Suprapubic skin (tissue), 4 donors: Measurements from ENCODE around the gene SLC25A19. TPM values are rescaled to one million over a fixed set of nuclear protein-coding genes. Genes with fewer than 3 reads are reported as not detected.

Experiments used
- DNase-seq, 2 donors: peaks; one replicate each; pipeline ENCODE4 v3.0.0-alpha.2; 2019; ENCODE audit warnings: low spot score in 2 of 2
- H3K27ac ChIP-seq: fragments of 200-600 bp; sonication (generic); one replicate; pipeline ENCODE4 v1.5.1; 2019
- H3K27me3 ChIP-seq: fragments of 200-600 bp; sonication (generic); one replicate; pipeline ENCODE4 v1.5.1; 2019
- H3K36me3 ChIP-seq: fragments of 200-600 bp; sonication (generic); one replicate; pipeline ENCODE4 v1.5.1; 2019
- H3K4me1 ChIP-seq: fragments of 200-600 bp; sonication (generic); one replicate; pipeline ENCODE4 v1.5.1; 2019
- H3K4me3 ChIP-seq: fragments of 200-600 bp; sonication (generic); one replicate; pipeline ENCODE4 v1.5.1; 2019; ENCODE audit warnings: mild to moderate bottlenecking
- H3K9me3 ChIP-seq: fragments of 200-600 bp; sonication (generic); one replicate; pipeline ENCODE4 v1.5.1; 2019
- EP300 ChIP-seq: sonication (generic); formaldehyde crosslinking; IDR thresholded peaks from one replicate; pipeline ENCODE4 v1.6.1; 2017; ENCODE audit warnings: antibody characterized with exemption
- POLR2A ChIP-seq, 2 donors: fragments of 450-650 bp; IDR thresholded peaks; one replicate each; pipeline ENCODE4 v1.6.1; 2017; ENCODE audit warnings: antibody characterized with exemption in 2 of 2, mild to moderate bottlenecking in 2 of 2, moderate library complexity in 2 of 2
- POLR2AphosphoS5 ChIP-seq, 3 donors: sonication (generic); formaldehyde crosslinking; IDR thresholded peaks; one replicate each; pipeline ENCODE4 v1.6.1; 2017; ENCODE audit warnings: antibody characterized with exemption in 3 of 3
- WGBS: methylation state at CpG from one replicate; pipeline ENCODE4 v1.1.5; 2018; 5-methylcytosine and 5-hydroxymethylcytosine counted together
- total RNA-seq, 4 donors: library from RNA; depleted of rRNA; stranded (reverse); fragments of >200 nt; gene quantifications; one replicate each; pipeline ENCODE4 v1.1.0, GENCODE V29; 2016
- TF ChIP-seq, protein P1 (sequence below), 2 donors: fragments of 200-600 bp in 1 of 2; fragments of 450-650 bp in 1 of 2; sonication (generic) in 1 of 2; IDR thresholded peaks; one replicate each; pipeline ENCODE4 v1.5.1; 2016 to 2019; ENCODE audit warnings: antibody characterized with exemption in 2 of 2, mild to moderate bottlenecking in 1 of 2, moderate library complexity in 1 of 2

Gene SLC25A19
- total RNA-seq, 4 donors from 2014 or later, result 6.1 to 14.4 (median 10.1) TPM

GRCh38 chr17:75246404-75246803 is 42.8 kb downstream of the SLC25A19 start:
- Histone ChIP-seq H3K36me3 (peaks cover 53% of the 10 kb centered on the region), H3K4me1 (peaks cover 26% of the 10 kb centered on the region), H3K4me3 (no peak overlapping the region), H3K9me3 (no peaks in the 10 kb centered on the region), H3K27me3 (no peaks in the 10 kb centered on the region), H3K27ac (no peak overlapping the region)
- WGBS, result 92% methylated on average over 9 of the region's 12 CpGs
- TF ChIP-seq POLR2AphosphoS5 (IDR thresholded peaks at IDR 0.05) (no peak), EP300 (no peak), POLR2A (IDR thresholded peaks at IDR 0.05) (no peak)
- TF ChIP-seq, protein P1, sequence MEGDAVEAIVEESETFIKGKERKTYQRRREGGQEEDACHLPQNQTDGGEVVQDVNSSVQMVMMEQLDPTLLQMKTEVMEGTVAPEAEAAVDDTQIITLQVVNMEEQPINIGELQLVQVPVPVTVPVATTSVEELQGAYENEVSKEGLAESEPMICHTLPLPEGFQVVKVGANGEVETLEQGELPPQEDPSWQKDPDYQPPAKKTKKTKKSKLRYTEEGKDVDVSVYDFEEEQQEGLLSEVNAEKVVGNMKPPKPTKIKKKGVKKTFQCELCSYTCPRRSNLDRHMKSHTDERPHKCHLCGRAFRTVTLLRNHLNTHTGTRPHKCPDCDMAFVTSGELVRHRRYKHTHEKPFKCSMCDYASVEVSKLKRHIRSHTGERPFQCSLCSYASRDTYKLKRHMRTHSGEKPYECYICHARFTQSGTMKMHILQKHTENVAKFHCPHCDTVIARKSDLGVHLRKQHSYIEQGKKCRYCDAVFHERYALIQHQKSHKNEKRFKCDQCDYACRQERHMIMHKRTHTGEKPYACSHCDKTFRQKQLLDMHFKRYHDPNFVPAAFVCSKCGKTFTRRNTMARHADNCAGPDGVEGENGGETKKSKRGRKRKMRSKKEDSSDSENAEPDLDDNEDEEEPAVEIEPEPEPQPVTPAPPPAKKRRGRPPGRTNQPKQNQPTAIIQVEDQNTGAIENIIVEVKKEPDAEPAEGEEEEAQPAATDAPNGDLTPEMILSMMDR (IDR thresholded peaks at IDR 0.05), result no peak
- no peak for DNase-seq

DNA sequence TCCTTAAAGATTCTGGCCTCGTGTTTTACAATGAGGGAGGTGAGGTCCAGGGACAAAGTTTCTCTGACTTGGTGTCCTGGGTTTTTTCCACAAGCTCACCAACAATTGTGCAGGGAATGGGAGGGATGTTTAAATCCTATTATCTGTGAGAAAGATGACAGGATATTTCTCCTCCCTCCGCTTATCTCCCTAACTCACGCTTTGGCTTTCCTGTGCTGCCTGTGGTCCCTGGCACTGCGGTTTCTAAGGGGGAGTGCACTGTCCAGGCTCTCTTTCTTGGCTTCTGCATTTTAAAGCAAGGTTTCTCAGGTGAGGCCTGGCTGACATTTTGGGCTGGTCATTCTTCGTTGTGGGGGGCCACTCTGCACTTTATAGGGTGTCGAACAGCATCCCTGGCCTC is 44.2 kb downstream of the SLC25A19 start:
- Histone ChIP-seq H3K27ac (no peak overlapping the region), H3K4me3 (no peak overlapping the region), H3K27me3 (no peaks in the 10 kb centered on the region), H3K36me3 (peaks cover 66% of the 10 kb centered on the region), H3K9me3 (no peaks in the 10 kb centered on the region), H3K4me1 (peaks cover 32% of the 10 kb centered on the region)
- 98% methylated on average over 6 of the region's 6 CpGs for WGBS
- DNase-seq, result no peak
- TF ChIP-seq POLR2A (IDR thresholded peaks at IDR 0.05) (no peak), EP300 (no peak), POLR2AphosphoS5 (IDR thresholded peaks at IDR 0.05) (no peak)
- TF ChIP-seq, protein P1 (IDR thresholded peaks at IDR 0.05), result no peak

GRCh38 chr17:75244133-75244866 is 44.9 kb downstream of the SLC25A19 start:
- TF ChIP-seq, protein P1 (IDR thresholded peaks at IDR 0.05), result no peak
- TF ChIP-seq EP300 (no peak), POLR2AphosphoS5 (IDR thresholded peaks at IDR 0.05) (no peak), POLR2A (IDR thresholded peaks at IDR 0.05) (no peak)
- Histone ChIP-seq H3K27ac (no peak overlapping the region), H3K4me3 (no peak overlapping the region), H3K36me3 (peaks cover 74% of the 10 kb centered on the region), H3K27me3 (no peaks in the 10 kb centered on the region), H3K9me3 (no peaks in the 10 kb centered on the region), H3K4me1 (peaks cover 24% of the 10 kb centered on the region)
- no peak for DNase-seq
- WGBS, result 60% methylated on average over 13 of the region's 22 CpGs

DNA sequence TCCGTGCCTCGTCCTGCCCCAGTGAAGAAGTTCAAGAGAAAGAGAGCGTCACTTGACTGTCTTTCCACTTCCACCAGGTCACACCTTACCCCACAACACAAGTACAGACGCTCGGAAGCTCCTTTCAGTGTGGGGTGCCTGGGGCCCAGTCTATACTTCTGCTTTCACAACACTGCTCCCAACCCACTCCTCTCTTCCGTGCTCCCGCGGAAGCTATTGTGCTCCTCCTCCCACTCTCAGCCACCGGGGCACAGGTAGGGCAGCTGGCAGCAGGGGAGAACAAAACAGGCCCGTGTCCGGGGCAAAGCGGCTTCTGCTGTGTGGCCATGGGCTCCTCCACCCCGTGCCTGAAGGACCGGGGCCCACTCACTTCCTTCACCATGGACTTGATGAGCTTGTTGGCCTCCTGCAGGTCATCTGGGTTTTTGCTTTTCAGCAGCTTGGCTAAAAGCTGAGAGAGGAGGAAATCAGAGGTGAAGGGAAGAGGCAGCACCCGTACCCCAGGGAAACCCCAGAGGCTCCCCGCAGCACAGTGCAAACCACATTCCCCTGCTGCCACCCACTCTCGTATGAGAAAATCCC is 46.7 kb downstream of the SLC25A19 start:
- DNase-seq, result no peak
- Histone ChIP-seq H3K27ac (no peak overlapping the region), H3K9me3 (no peaks in the 10 kb centered on the region), H3K36me3 (peaks cover 91% of the 10 kb centered on the region), H3K4me3 (no peak overlapping the region), H3K4me1 (peaks cover 30% of the 10 kb centered on the region), H3K27me3 (no peaks in the 10 kb centered on the region)
- TF ChIP-seq, protein P1 (IDR thresholded peaks at IDR 0.05), result no peak
- TF ChIP-seq POLR2AphosphoS5 (IDR thresholded peaks at IDR 0.05) (no peak), POLR2A (IDR thresholded peaks at IDR 0.05) (no peak)
- whole genome bisulfite sequencing, result 89% methylated on average over 12 of the region's 17 CpGs

DNA sequence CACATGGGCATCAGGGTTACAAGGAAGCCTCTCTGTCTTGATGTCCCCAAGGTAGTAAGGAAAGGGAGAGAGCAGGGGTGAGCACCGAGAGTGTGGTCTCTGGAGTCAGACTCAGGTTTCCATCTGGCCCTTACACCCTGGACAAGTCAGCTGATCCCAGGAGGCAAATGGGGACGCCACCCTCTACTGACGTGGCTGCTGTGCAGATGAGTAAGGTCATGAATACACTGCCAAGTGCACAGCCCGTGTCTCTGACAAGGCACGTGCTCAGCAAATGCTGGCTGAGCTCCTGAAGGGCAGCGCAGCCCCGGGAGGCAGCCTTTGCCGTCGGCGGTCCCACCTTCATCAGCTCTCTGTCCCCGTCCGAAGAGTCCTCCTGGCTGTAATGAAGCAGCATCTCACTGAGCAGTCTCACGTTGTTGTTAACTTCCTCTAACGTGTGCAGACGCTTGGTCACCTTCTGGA is 47.2 kb downstream of the SLC25A19 start:
- peak in 1 of 2 donors; percentile 79 for DNase-seq
- Histone ChIP-seq H3K27me3 (no peaks in the 10 kb centered on the region), H3K4me3 (no peak overlapping the region), H3K36me3 (peaks cover 96% of the 10 kb centered on the region), H3K27ac (peak overlapping the region; percentile 19), H3K4me1 (peaks cover 30% of the 10 kb centered on the region), H3K9me3 (no peaks in the 10 kb centered on the region)
- WGBS, result 73% methylated on average over 7 of the region's 15 CpGs
- no peak for TF ChIP-seq POLR2AphosphoS5 (IDR thresholded peaks at IDR 0.05)
- TF ChIP-seq POLR2A (IDR thresholded peaks at IDR 0.05), result no peak
- TF ChIP-seq, protein P1 (IDR thresholded peaks at IDR 0.05), result no peak
- no peak for TF ChIP-seq EP300
